Stimulated activated CD4-positive, alpha-beta T cell treated with anti-CD3 and anti-CD28 coated beads, Interleukin-1b, Interleukin-23, amount 100 ng/mL, for 4 hours (primary cell): ENCODE data around the gene CHD2.

Experiments used
- DNase-seq, 2 donors: peaks; one replicate each; pipeline ENCODE4 v3.0.0-alpha.2; 2020; ENCODE audit warnings: low read depth in 2 of 2

Gene CHD2

DNA sequence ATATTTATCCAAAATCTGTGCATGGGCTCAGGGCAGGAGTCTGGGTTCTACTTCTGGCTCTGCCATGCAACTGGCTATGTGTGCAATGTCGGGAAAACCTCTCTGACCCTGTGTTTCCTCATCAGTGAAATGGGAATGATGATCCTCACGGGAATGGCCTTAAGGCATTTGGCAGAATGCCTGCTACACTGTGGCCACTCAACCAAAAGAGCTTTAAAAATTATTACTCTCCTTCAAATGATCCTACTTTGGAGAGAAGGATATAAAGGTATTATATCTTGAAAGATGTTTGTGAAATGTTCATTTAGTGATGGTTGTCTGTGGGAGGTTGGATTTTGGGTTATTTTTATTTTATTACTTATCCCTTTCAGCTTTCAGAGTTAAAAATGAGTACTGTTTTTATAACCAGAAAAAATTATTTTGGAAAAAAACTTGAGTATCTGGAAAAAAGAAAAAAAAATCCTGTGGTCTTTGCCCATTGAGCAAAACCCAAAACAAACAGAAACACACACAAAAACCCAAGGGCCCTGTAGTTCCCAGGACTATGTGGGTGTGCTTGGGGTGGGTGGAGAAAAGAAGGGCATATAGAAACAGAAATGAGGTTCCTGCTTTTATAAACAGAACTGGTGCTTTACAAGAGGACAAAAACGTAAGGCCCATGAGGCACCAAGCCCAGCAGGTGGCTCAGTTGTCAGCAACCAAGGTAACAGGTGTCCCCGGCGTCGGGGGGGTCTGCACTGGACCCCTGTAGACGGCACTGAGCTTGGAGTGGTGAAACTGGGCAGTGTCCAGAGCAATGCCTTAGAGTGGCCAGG, 166.9 kb downstream of the CHD2 start:
- DNase-seq = no peak

DNA sequence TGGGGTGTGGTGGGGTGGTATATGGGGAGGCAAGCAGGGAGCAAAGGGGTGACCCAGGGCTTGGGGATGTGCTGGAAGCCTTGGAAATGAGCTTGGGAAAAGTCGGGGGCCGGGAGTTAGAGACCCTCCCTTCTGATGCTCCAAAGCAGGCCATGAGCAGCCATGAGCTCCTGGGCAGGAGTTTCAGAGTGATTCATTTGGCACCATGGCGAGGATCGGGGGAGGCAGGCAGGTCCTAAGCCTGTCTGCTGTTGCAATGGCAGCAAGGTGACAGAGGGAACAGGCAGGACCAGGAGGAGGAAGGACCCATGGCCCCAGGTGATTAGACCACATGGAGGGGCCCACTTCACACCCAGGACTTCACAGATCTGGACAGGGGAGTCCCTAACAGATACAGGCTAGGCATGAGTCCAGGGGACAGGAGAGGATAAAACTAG, 167.5 kb downstream of the CHD2 start:
- no peak for DNase-seq

DNA sequence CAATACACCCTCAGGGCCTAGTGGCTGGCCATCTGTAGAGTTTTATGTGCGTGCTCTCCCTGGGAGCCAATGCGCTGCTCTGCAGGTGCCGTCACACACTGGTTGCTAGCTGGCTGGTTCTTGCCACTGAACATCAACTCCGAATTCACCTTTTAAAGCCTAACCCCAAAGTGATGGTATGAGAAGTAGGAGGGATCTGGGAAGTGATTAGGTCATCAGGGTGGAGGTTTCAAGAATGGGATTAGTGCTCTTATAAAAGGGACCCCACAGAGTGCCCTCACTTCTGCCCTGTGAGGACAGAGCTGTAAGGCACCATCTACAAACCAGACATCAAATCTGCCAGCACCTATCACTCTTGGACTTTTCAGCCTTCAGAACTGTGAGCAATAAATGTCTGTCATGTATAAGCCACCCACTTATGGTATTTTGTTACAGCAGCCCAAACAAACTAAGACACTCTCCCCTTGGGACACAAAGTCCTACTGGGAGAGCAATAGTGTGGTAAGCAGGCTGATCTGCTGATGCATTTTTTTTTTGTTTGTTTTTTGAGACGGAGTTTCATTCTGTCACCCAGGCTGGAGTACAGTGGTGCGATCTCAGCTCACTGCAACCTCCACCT, 168.6 kb downstream of the CHD2 start:
- DNase-seq = no peak

DNA sequence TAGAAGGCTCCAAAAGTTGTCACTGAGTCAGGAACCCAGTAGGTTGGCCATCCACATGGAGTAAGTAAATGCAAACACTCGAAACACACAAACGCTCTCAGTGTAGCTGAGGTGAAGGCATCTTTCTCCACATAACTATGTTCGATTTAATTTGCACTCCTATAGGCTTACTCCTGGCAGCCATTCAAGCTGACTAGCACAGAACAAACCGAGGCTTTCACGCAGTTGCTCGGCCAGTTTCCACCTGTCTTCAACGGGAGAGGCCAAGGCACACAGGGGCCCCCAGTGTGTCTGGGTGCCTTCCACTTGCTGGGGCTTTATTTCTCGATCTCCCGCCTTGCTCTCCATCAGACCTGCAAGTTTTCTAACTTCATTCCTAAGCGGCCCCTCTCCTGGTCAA, 170.0 kb downstream of the CHD2 start:
- no peak for DNase-seq

DNA sequence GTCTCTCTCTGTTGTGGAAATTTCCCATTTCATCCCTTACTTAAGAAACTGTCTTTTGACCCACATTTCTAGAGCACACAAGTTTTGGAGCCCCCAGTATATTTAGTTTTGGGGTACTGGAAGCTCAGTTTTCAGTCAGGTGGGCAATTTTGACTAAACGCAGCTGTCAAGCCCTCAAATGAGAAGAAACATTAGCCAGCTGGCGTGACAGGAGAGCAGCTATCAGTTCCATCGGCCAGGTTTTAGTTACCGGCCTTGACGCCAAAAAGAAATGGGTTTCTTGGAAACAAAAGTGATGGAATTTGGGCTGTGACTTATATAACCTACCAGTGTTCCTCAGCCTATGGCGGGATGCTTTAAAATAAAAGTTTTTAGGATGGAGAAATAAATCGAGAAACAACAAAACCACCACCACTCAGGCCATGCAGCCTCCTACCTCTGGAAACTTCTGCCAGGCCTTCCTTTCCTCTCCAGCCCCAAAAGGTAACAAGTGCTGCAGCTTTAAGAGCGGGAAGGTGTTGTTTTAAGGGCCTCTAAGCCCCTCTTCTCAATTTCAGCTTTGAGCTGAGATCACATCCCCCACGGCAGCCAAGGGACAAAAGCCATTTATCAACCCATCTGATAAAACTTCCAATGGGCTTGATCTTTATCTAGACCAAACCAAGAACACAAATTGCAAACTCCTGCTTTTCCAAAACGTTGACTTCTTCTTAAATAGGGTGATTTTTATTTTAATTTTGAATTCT, 170.6 kb downstream of the CHD2 start:
- no peak for DNase-seq

DNA sequence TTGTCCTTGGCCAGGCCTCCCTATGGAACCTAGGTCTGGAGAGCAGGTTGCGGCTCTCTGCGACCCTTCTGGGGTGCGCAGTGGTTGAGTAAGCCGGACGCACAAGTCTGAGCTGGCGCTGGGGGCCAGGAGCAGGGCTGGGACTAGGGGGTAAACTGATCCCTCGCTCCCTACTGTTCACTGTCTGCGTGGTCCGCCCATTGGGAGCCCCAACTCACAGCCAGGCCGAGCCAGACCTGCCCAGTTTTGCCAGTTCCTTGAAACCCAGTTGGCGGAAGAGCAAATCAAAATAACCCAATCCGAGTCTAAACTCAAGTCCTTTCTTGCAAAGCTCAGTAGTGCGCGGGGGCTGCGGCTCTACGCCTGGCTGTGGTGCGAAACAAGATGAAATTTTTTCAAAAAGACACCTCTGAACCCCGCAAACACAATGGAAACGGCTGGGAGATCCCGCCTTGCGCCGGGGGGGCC, 171.4 kb downstream of the CHD2 start:
- DNase-seq = no peak

DNA sequence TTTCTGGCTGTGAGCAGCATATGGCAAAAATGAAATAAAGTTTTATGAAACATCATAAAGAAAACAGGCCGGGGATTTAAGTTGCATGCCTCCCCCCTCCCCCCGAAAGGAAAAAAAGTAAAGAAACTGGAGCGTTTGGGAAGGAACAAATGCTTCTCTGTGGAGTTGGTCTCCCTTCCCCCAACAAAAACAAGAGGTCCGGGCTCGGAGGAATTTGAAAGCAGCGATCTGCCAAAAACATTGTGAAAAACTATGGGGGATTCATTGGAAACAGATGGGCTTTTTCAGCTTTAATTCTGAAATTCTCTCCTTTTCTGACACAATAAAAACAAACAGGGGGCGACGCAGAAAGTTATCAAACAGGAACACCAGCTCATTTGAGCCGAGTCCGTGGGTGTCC, 171.9 kb downstream of the CHD2 start:
- no peak for DNase-seq

DNA sequence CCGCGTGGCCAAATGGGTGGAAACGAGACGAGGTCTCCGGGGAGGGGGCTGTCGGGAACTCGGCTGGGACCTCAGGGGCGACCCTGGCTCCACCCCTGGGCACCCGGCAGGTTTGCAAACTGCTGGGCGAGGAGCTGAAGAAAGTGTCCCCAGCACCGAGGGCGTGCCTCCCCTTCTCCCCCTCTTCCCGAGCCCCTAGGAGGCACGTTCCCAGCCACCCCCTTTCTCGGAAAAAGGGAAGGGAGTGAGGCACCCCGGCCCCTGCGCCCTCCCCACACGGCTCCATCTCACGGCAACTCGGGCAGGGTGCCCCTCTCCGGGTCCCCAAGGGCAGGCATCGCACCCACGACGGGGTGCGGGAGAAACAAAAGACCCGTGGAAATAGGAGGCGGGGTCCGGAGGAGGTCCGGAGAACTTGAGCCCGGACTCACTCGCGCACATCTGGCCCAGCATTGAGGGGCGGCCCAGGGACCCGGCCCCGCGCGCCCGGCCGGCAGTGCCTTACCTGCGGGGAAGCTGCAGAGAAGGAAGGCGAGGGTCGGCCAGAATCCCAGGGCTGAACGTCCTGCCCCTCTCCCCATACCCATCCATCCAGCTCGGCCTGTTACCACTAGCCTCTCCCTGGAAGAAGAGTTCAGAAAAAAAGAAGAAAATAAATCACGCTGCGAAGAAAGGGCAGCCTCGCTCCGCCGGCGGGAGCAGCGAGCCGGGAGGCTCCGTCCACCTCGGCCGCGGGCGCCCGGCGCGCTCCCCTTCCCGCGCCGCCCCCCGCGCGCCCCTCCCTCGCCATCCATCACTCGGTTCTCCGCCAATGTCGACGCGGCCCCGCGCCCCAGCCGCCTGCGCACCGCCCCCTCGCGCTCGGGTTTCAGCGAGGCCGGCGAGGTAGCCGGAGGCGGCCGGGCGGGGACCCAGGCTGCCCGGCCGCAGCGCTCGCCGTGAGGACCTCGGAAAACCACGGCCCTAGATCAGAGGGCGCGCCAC, 172.6 kb downstream of the CHD2 start:
- DNase-seq = no peak

DNA sequence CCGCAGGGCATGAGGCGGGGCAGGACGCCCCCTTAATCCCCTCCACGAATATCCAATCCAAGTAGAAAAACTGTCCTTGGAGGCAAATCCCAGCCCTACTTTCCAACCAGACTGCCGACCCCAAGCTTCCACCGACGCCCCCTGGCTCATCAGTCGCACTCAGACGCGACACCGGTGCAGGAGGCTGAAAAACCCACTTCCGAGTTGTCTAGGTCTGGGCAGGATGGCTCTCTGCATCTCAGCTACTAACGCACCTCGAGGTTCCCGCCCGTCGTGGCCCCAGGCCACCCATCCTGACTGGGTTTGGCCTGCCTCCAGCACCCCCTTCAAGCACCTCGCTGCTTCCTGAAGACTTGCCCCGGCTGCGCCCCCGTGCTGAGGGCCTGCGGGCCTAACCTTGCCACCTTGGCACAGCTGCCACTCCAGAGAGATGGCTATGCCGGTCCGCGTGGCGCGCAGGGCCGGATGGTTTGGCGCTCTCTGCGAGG, 173.4 kb downstream of the CHD2 start:
- DNase-seq = no peak

DNA sequence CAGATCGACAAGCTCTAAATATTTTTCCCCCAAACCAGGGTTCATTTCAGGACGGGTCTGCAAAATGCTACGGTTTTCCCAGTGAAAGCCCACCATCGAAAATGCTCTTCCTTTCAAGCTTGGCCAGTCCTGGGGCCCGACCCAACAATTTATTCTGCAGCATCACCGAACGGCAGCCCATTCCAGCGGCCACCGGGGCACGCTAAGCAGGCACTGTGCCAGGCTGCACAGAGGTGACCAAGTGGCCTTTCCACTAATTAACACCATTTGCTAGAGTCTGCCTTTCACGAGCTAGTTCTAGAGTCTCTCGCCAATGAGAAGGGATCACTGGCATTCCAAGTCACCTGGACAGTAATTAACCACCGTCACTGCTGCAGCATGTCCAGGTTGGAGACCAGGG, 174.5 kb downstream of the CHD2 start:
- DNase-seq = no peak

DNA sequence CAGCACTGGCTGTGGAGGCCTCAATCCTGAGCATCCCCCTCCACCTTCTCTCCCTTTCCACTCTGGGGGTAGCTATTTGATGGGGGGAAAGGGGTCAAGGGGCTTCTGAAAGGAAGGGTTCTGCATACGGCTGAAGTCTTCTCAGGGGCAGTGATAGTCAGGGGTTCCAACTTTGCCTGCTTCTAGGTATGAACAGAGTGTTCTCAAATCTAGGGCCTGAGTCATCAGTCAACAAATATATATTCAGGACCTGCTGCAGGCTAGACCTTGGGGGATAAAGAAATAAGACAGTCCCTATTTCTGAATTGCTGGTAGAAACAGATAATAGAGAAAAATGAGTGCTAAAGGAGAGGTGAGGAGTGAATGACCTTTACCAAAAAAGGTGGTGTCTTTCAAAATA, 176.1 kb downstream of the CHD2 start:
- no peak for DNase-seq

DNA sequence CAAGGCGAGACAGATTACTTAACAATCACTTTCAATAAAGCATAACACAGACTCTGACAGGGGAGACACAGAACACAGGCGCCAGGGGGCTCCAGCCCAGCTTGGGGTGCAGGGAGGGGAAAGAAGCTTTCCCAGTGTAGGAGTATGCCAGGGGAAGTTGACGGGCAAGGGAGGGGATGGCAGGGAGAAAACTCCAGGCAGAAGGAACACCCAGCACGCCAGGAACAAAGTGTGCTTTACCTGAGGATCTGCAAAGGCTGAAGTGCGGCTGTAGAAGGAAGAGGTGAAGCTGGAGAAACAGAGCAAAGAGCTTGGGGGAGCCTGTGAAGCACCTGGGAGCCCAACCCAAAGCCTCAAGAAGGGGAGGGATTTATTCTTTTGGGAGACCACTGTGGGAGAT, 176.8 kb downstream of the CHD2 start:
- no peak for DNase-seq
